Mesothelial cell of epicardium (in vitro differentiated cells): Measurements from ENCODE around the gene HTR3B. TPM values are rescaled to one million over a fixed set of nuclear protein-coding genes. Genes with fewer than 3 reads are reported as not detected.

ENCODE experiments used
- DNase-seq, 2 experiments: peaks; one replicate each; pipeline ENCODE4 v3.0.0; 2021; ENCODE audit warnings: low spot score in 2 of 2; ENCODE audit not compliant: unreplicated experiment in 2 of 2
- H3K27ac Mint-ChIP-seq: 2 replicates; pipeline ENCODE4 v1.8.0; 2021; ENCODE audit warnings: mixed read lengths
- H3K27me3 Mint-ChIP-seq: 2 replicates; pipeline ENCODE4 v1.8.0; 2021; ENCODE audit warnings: low read depth, mixed read lengths
- H3K36me3 Mint-ChIP-seq: 2 replicates; pipeline ENCODE4 v1.8.0; 2021; ENCODE audit warnings: mixed read lengths
- H3K4me1 Mint-ChIP-seq: 2 replicates; pipeline ENCODE4 v1.8.0; 2021; ENCODE audit warnings: mixed read lengths
- H3K4me3 Mint-ChIP-seq: 2 replicates; pipeline ENCODE4 v1.8.0; 2021; ENCODE audit warnings: mild to moderate bottlenecking, moderate library complexity, mixed read lengths
- H3K9me3 Mint-ChIP-seq: 2 replicates; pipeline ENCODE4 v1.8.0; 2021; ENCODE audit warnings: mixed read lengths
- total RNA-seq: library from RNA; stranded (reverse); gene quantifications from 3 replicates; pipeline ENCODE4 v1.2.1, GENCODE V29; 2021
- TF ChIP-seq, protein P1 (sequence below): fragments of 200-600 bp; sonication (generic); IDR thresholded peaks from one replicate; pipeline ENCODE4 v1.5.0; 2021; ENCODE audit warnings: antibody characterized with exemption; ENCODE audit not compliant: unreplicated experiment

The HTR3B gene
- total RNA-seq, 1 donor from 2014 or later, result not detected

DNA sequence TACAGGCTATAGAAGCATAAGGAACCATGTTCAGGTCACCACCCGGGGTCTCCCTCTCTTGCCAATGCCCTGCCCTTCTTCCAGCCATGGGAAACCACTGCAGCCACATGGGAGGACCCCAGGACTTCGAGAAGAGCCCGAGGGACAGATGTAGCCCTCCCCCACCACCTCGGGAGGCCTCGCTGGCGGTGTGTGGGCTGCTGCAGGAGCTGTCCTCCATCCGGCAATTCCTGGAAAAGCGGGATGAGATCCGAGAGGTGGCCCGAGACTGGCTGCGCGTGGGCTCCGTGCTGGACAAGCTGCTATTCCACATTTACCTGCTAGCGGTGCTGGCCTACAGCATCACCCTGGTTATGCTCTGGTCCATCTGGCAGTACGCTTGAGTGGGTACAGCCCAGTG lies 84.8 kb downstream of the HTR3B start:
- Mint-ChIP-seq H3K4me1 (no peaks in the 10 kb centered on the region), H3K9me3 (no peaks in the 10 kb centered on the region), H3K27ac (no peak overlapping the region), H3K36me3 (no peaks in the 10 kb centered on the region), H3K27me3 (peaks cover 73% of the 10 kb centered on the region), H3K4me3 (no peak overlapping the region)
- TF ChIP-seq, protein P1, sequence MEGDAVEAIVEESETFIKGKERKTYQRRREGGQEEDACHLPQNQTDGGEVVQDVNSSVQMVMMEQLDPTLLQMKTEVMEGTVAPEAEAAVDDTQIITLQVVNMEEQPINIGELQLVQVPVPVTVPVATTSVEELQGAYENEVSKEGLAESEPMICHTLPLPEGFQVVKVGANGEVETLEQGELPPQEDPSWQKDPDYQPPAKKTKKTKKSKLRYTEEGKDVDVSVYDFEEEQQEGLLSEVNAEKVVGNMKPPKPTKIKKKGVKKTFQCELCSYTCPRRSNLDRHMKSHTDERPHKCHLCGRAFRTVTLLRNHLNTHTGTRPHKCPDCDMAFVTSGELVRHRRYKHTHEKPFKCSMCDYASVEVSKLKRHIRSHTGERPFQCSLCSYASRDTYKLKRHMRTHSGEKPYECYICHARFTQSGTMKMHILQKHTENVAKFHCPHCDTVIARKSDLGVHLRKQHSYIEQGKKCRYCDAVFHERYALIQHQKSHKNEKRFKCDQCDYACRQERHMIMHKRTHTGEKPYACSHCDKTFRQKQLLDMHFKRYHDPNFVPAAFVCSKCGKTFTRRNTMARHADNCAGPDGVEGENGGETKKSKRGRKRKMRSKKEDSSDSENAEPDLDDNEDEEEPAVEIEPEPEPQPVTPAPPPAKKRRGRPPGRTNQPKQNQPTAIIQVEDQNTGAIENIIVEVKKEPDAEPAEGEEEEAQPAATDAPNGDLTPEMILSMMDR, result no peak
- no peak for DNase-seq

DNA sequence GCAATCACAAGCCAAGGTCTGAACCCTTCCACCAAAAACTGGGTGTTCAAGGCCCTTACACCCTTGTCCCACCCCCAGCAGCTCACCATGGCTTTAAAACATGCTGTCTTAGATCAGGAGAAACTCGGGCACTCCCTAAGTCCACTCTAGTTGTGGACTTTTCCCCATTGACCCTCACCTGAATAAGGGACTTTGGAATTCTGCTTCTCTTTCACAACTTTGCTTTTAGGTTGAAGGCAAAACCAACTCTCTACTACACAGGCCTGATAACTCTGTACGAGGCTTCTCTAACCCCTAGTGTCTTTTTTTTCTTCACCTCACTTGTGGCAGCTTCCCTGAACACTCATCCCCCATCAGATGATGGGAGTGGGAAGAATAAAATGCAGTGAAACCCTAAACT lies 85.3 kb downstream of the HTR3B start:
- no peaks in the 10 kb centered on the region for H3K36me3 Mint-ChIP-seq
- TF ChIP-seq, protein P1, result no peak
- H3K4me1 Mint-ChIP-seq, result no peaks in the 10 kb centered on the region
- peaks cover 76% of the 10 kb centered on the region for H3K27me3 Mint-ChIP-seq
- H3K27ac Mint-ChIP-seq, result no peak overlapping the region
- no peaks in the 10 kb centered on the region for H3K9me3 Mint-ChIP-seq
- no peak overlapping the region for H3K4me3 Mint-ChIP-seq
- no peak for DNase-seq

DNA sequence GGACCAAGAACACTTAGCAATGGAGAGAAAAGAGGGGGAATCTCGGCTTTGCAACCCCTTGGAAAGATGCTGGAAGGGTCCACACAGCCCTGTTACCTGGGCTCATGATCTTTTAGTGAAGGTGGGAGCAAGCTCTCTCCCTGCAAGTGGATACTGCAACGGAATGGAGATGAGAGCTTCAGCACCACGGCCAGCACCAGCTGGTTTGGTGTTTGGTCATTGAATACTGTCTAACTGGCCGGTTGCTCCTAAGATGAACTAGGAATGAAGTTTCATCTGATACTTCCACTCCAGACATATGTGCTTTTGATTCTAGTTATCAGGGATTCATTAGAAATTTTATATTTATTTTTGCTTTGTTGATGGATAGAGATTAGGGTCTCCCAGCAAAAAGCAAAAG lies 86.6 kb downstream of the HTR3B start:
- no peak overlapping the region for H3K4me3 Mint-ChIP-seq
- TF ChIP-seq, protein P1, result no peak
- no peak overlapping the region for H3K27ac Mint-ChIP-seq
- no peaks in the 10 kb centered on the region for H3K36me3 Mint-ChIP-seq
- H3K27me3 Mint-ChIP-seq, result peaks cover 78% of the 10 kb centered on the region
- DNase-seq, result peak; percentile 39 to 75
- H3K4me1 Mint-ChIP-seq, result no peaks in the 10 kb centered on the region
- H3K9me3 Mint-ChIP-seq, result no peaks in the 10 kb centered on the region

DNA sequence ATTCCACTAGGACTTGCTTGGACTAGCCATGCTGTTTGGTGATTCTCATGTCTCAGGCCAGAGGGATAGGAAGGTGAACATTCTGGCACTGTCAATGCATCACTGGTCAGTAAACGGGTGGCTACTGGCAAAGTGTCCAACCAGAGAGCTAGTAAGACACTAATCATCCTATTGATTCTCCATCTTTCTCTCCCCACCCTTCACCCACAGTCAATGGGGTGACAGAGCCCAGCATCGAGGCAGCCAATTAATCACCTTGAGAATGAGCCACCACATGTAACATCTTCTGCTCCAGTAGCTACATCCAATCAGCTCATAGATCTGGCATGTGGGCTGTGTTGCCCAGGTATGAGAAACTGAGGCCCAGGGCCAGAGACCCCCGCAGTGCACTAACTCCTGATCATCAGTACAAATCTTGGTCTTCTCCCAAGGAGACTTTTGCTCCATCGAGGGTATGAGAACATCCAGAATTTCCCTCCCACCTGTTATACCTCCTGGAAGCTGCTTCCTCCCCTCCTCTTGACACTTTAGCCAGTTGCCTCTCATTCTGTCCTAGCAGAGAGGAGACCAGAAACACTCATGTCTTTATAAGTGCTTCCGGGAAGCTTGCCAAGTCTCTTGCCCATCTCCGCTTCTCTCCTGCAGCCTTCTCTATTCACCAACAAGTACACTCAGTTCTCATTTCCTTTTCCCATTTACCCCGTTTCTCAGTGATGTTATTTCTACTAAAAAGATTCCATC lies 87.3 kb downstream of the HTR3B start:
- no peaks in the 10 kb centered on the region for H3K36me3 Mint-ChIP-seq
- TF ChIP-seq, protein P1, result no peak
- no peaks in the 10 kb centered on the region for H3K4me1 Mint-ChIP-seq
- no peaks in the 10 kb centered on the region for H3K9me3 Mint-ChIP-seq
- no peak overlapping the region for H3K27ac Mint-ChIP-seq
- no peak for DNase-seq
- no peak overlapping the region for H3K4me3 Mint-ChIP-seq
- H3K27me3 Mint-ChIP-seq, result peaks cover 78% of the 10 kb centered on the region

DNA sequence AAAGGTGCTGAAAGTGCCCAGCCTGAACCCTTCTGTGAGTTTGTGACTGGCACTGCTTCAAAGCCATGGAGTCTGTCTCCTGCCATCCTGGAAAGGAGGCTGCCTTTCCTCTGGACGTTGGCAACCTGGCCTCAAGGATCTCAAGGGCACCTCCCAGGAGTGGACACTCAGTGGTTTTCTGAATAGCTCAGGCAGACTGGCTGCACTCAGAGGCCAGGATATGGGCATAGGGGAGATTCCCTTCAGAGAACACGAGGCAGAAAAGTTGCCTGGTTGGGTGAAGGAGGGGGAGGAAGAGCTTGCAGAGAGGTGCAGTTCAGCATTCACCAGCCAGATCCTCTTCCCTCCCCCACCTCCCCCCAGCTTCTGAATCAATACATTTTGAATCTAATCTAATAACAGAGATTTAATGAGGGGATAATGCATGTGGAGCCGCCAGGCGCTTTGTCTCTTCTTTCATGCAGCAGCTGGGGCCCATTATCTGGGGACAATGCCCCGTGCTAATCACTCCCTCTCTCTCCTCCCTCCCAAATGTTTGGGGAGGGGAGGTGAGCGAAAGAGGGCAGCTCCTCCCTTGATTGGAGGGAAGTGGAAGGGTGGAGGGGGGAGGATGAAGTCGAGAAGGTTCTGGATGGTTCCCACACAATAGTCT lies 88.0 kb downstream of the HTR3B start:
- Mint-ChIP-seq H3K9me3 (no peaks in the 10 kb centered on the region), H3K36me3 (no peaks in the 10 kb centered on the region), H3K4me1 (no peaks in the 10 kb centered on the region), H3K27ac (no peak overlapping the region), H3K27me3 (peaks cover 77% of the 10 kb centered on the region), H3K4me3 (no peak overlapping the region)
- TF ChIP-seq, protein P1, result no peak
- no peak for DNase-seq
